NT2/D1 (cell line): ENCODE measurements around the gene TBC1D2B.

Experiments used
- SUZ12 ChIP-seq: IDR thresholded peaks from 2 replicates; pipeline ENCODE4 v1.6.1; 2011; ENCODE audit not compliant: insufficient read length, insufficient read depth; ENCODE audit errors: extremely low read depth
- YY1 ChIP-seq: IDR thresholded peaks from 2 replicates; pipeline ENCODE4 v1.6.1; 2011; ENCODE audit not compliant: insufficient read length, insufficient read depth
- ZNF274 ChIP-seq: IDR thresholded peaks from 2 replicates; pipeline ENCODE4 v1.6.1; 2011; ENCODE audit warnings: mild to moderate bottlenecking, low read depth, low read length

- TF ChIP-seq SUZ12 (no peak), ZNF274 (no peak), YY1 (no peak)
Measured at GRCh38 chr15:78073046-78073787, 4.3 kb downstream of the TBC1D2B start.
